AG09319 (cell line): ENCODE results near the gene SLC50A1.

Experiments
- DNase-seq: peaks from one replicate; pipeline ENCODE4 v3.0.0-alpha.2; 2010; ENCODE audit warnings: low read depth; ENCODE audit errors: extremely low read depth
- TF ChIP-seq, protein P1 (sequence below): IDR thresholded peaks from 2 replicates; pipeline ENCODE4 v1.5.1; 2011; ENCODE audit warnings: low read depth, mild to moderate bottlenecking, inconsistent platforms, low read length, moderate library complexity

SLC50A1 gene

DNA sequence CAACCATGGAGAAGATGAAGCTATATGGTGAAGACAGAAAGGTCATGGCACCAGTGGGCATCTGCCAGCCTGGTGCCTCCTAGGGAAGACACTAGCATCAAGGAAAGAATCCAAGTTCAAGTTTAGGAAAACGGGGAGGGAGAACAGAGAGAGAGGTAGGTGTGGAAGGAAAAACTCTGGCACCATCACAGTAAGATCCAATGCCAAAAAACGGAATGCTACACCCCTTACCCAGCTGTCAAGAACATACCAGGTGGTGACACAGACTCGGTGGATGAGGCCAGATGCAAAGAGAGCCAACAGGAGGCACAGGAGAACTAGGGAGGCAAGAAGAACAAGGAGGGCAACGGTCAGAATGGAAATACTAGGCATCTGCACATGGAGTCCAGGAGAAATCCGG lies 33.9 kb downstream of the SLC50A1 start:
- no peak for DNase-seq
- TF ChIP-seq, protein P1, sequence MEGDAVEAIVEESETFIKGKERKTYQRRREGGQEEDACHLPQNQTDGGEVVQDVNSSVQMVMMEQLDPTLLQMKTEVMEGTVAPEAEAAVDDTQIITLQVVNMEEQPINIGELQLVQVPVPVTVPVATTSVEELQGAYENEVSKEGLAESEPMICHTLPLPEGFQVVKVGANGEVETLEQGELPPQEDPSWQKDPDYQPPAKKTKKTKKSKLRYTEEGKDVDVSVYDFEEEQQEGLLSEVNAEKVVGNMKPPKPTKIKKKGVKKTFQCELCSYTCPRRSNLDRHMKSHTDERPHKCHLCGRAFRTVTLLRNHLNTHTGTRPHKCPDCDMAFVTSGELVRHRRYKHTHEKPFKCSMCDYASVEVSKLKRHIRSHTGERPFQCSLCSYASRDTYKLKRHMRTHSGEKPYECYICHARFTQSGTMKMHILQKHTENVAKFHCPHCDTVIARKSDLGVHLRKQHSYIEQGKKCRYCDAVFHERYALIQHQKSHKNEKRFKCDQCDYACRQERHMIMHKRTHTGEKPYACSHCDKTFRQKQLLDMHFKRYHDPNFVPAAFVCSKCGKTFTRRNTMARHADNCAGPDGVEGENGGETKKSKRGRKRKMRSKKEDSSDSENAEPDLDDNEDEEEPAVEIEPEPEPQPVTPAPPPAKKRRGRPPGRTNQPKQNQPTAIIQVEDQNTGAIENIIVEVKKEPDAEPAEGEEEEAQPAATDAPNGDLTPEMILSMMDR, result no peak

DNA sequence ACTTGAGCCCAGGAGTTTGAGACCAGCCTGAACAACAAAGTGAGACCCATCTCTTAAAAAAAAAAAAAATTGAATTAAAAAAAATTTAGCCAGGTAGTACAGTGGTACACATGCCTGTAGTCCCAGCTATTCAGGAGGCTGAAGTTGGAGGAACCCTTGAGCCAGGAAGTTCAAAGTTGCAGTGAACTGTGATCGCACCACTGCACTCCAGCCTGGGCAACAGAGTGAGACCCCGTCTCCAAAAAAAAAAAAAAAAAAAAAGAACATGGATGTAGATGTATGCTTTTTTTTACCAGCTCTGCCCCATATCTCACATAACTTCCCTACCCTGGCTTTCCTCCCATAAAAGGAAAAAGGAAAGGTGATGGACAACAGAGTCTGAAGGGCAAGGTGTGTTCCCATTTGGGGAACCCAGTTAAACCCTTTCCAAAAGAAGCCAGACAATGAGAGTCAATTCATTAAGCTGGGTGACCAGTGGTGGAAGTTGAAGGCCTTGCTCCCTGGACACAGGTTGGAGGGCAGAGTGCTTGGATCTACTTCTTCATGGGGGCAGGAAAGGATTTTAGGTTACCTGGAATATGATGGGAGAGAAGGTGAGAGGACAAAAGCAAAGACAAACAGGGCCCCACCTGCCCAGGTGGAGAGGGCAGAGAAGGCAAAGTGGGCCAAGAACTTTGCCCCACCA lies 34.6 kb downstream of the SLC50A1 start:
- TF ChIP-seq, protein P1, result no peak
- no peak for DNase-seq

DNA sequence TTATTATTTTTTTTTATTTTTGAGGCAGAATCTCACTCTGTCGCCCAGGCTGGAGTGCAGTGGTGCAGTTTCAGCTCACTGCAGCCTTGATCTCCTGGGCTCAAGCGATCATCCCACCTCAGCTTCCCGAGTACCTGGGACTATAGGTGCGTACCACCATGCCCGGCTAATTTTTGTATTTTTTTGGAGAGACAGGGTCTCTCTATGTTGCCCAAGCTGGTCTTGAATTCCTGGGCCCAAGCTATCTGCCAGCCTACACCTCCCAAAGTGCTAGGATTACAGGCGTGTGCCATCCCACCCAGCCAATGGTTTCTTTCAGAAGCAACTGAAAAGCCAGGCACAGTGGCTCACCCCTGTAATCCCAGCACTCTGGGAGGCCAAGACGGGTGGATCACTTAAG lies 35.2 kb downstream of the SLC50A1 start:
- DNase-seq, result no peak
- TF ChIP-seq, protein P1, result no peak

DNA sequence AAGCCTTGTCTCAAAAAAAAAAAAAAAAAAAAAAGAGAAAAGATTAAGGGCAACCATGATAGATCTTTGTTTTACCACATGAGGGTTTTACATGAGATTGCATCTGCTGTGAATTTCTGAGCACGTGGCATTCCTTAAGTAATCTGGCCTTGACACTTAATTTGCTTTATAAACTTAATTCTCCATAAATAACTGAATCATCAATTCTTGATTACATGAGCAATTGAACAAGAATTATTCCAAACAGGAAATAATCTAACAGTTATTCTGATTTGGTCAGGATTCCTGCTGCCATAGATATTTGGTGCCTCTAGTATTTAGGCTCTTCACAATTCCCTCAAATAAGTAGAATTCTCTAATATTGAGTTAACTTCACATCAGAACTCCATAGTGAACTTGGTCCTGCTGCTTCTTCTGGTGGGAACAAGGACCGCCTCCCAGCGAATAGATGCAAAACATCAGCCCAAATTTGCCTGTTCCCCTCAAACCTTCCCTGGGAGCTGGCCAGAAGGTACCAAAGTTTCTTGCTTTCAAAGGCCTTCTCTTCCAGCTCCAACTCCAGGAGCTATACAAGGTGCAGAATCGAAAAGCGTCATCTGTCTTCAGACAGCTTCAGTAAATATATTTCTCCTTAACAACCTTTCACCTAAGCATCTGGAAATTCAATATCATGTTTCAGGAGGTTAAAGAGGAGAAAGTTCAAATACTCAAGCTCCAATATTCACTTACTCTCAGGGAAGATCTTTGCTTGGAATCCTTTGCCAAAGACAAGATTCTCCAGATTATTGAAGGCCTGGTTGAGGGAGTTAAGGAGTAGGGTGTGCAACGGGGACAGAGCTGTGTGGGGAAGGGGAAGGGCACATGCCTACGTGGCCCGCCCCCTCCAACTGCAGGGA lies 36.4 kb downstream of the SLC50A1 start:
- no peak for DNase-seq
- TF ChIP-seq, protein P1, result no peak

DNA sequence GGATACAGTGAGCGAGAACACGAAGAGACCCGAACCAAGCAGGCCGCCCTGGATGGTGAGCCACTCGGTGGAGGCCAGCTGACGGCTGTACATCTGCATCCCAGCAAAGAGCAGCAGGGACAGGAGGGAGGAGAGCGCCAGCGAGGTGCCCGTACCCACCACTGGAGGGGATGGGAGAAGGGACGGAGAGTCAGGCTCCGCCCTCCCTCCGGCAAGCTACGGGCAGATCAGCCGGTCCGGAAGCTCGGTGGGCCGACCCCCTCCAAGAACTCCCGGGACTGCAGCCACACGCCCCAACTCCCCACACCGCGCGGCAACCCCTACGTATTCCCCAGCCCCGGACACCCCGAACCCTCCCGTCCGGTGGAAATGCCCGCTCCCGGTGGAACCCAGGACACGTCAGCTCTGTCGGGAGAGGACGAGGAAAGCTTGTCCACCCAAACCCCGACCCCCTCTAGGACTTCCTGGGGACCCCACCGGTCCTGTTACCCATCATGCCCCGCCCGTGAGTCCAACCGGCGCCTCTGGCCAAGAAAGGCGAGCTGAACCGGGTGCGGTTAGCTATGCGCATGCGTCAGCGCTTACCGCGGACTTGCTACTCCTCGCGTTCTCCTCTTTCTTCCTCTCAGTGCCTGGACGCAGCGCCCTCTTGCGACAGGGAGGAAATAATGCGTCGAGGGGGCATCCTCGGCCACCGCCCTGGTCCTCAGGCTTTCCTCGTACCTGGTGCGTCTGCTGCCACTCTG lies 37.3 kb downstream of the SLC50A1 start, which contains the start of gene KRTCAP2:
KRTCAP2 (minus strand) TSS at position 573 of the 746 bp plus-strand sequence; CDS start at position 493, 80 bp downstream.
- peak; percentile 93 for DNase-seq
- TF ChIP-seq, protein P1, result peak; percentile 96

DNA sequence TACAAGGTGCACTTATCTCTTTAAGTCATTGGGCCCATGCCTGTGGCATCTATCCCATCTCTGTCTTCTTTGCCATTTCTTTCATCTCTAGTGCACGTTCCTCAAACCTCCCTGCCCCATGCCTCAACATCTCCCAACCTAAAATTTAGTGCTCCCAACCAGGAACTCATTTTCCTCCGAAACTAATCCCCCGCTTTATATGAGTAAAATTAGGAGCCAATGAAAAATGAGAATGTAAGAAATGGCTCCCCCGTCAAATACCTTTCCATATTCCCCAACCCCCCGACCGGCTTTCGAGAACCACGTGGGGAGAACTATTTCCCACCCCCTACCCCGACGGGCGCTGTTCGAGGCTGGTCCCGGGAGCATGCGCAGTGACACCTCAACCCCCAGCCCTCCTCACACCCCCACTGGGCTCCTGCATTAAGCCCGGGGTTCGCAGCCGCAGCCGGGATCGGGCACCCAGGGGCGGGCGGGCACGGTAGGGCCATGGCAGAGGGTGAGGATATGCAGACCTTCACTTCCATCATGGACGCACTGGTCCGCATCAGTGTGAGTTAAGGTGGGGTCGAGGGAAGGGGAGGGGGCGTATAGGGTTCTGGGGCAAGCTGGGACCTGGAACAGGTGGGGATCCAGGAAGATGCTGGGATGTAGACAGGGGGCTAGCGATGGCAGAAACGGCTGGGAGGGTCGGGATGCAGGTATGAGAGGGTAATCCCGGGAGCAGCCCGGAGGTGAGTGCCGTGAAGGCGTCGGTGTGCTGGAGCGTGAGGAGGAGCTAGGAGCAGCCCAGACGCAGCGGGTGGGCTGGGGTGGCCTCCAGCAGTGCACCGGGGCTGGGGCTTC lies 38.0 kb downstream of the SLC50A1 start, which contains the start of gene TRIM46:
TRIM46 (plus strand) TSS at position 372 of the 846 bp plus-strand sequence; CDS start at position 490, 118 bp downstream.
- TF ChIP-seq, protein P1, result no peak
- DNase-seq, result no peak
